Gastroesophageal sphincter (tissue), 4 donors: ENCODE data around the gene BRSK1. TPM values are rescaled to one million over a fixed set of nuclear protein-coding genes. Genes with fewer than 3 reads are reported as not detected.
A peak's percentile ranks its signal among the peaks of the same experiment; 100 is the strongest.

Experiments
- ATAC-seq: fragments of 150-250 bp; one replicate; pipeline ENCODE4 v1.9.1; 2016; ENCODE audit warnings: mild to moderate bottlenecking, moderate library complexity
- H3K27ac ChIP-seq, 4 donors: fragments of 200-600 bp; sonication (generic) in 3 of 4; 1 replicate in 3 of 4; 2 replicates in 1 of 4; pipeline ENCODE4 v1.5.1; 2016 to 2019
- H3K27me3 ChIP-seq: fragments of 200-600 bp; sonication (generic); one replicate; pipeline ENCODE4 v1.5.1; 2019
- H3K36me3 ChIP-seq, 2 donors: fragments of 200-600 bp; sonication (generic); one replicate each; pipeline ENCODE4 v1.5.1; 2019; ENCODE audit warnings: control low read depth in 1 of 2
- H3K4me1 ChIP-seq, 3 donors: fragments of 200-600 bp; sonication (generic); 1 replicate in 2 of 3; 2 replicates in 1 of 3; pipeline ENCODE4 v1.5.1; 2016 to 2019; ENCODE audit warnings: control low read depth in 2 of 3
- H3K4me3 ChIP-seq, 2 donors: fragments of 200-600 bp; sonication (generic); one replicate each; pipeline ENCODE4 v1.5.1; 2019; ENCODE audit warnings: mild to moderate bottlenecking in 1 of 2, moderate library complexity in 1 of 2
- H3K9me3 ChIP-seq, 3 donors: fragments of 200-600 bp; sonication (generic); one replicate each; pipeline ENCODE4 v1.5.1; 2017 to 2019; ENCODE audit warnings: control low read depth in 2 of 3
- EP300 ChIP-seq: sonication (generic); formaldehyde crosslinking; IDR thresholded peaks from one replicate; pipeline ENCODE4 v1.6.1; 2017; ENCODE audit warnings: antibody characterized with exemption, mild to moderate bottlenecking
- POLR2A ChIP-seq, 2 donors: fragments of 450-650 bp; IDR thresholded peaks; one replicate each; pipeline ENCODE4 v1.6.1; 2017; ENCODE audit warnings: antibody characterized with exemption in 2 of 2, mild to moderate bottlenecking in 2 of 2, moderate library complexity in 1 of 2
- POLR2AphosphoS5 ChIP-seq: sonication (generic); formaldehyde crosslinking; IDR thresholded peaks from one replicate; pipeline ENCODE4 v1.6.1; 2017; ENCODE audit warnings: antibody characterized with exemption
- WGBS, 2 donors: methylation state at CpG; one replicate each; pipeline ENCODE4 v1.1.5; 2018; ENCODE audit warnings: low coverage in 1 of 2; 5-methylcytosine and 5-hydroxymethylcytosine counted together
- total RNA-seq, 4 donors: library from RNA; depleted of rRNA; stranded (reverse); fragments of >200 nt; gene quantifications; one replicate each; pipeline ENCODE4 v1.1.0, GENCODE V29; 2016
- TF ChIP-seq, protein P1 (sequence below), 4 experiments: fragments of 200-600 bp in 2 of 4; fragments of 450-650 bp in 2 of 4; sonication (generic) in 1 of 4; IDR thresholded peaks; one replicate each; pipeline ENCODE4 v1.5.1; 2017 to 2019; ENCODE audit warnings: antibody characterized with exemption in 4 of 4, mild to moderate bottlenecking in 2 of 4, moderate library complexity in 2 of 4

The BRSK1 gene
- total RNA-seq, 4 donors from 2014 or later: 4.0 to 19.8 (median 8.8) TPM

DNA sequence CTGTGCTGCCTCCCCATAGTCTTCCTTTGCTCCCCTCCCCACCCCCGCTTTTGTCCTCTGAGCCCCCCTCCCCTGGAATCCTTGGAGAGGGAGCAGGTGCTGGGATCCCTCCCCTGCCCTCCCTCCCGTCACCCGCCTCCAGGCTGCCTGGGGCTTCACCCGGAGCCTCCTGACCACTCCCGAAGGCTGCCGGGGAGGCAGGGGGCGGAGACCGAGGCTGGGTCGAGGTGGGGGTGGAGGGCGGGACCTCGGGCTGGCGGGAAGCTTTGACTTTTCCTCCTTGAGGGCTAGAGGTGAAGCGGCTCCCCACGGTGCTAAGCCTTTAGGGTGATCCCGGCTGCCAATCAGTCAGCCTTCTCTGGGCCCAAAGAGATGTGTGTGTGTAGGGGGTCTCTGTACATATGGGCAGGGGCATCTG, 57.4 kb downstream of the BRSK1 start:
- no peak for ATAC-seq
- Histone ChIP-seq H3K27me3 (no peaks in the 10 kb centered on the region), H3K9me3 (no peaks in the 10 kb centered on the region), H3K4me3 (peak overlapping the region; percentile 73 to 94), H3K27ac (peak overlapping the region in 3 of 4 donors; percentile 44 to 98 (median 87)), H3K36me3 (peaks cover 0 to 32% of the 10 kb centered on the region in 2 donors), H3K4me1 (peaks cover 0 to 46% (median 20%) of the 10 kb centered on the region in 3 donors)
- TF ChIP-seq POLR2A (IDR thresholded peaks at IDR 0.05) (no peak), POLR2AphosphoS5 (no peak), EP300 (no peak)
- TF ChIP-seq, protein P1, sequence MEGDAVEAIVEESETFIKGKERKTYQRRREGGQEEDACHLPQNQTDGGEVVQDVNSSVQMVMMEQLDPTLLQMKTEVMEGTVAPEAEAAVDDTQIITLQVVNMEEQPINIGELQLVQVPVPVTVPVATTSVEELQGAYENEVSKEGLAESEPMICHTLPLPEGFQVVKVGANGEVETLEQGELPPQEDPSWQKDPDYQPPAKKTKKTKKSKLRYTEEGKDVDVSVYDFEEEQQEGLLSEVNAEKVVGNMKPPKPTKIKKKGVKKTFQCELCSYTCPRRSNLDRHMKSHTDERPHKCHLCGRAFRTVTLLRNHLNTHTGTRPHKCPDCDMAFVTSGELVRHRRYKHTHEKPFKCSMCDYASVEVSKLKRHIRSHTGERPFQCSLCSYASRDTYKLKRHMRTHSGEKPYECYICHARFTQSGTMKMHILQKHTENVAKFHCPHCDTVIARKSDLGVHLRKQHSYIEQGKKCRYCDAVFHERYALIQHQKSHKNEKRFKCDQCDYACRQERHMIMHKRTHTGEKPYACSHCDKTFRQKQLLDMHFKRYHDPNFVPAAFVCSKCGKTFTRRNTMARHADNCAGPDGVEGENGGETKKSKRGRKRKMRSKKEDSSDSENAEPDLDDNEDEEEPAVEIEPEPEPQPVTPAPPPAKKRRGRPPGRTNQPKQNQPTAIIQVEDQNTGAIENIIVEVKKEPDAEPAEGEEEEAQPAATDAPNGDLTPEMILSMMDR (IDR thresholded peaks at IDR 0.05): no peak
- 0 to 20% methylated on average over 1 to 5 of the region's 15 CpGs for WGBS, 2 donors

DNA sequence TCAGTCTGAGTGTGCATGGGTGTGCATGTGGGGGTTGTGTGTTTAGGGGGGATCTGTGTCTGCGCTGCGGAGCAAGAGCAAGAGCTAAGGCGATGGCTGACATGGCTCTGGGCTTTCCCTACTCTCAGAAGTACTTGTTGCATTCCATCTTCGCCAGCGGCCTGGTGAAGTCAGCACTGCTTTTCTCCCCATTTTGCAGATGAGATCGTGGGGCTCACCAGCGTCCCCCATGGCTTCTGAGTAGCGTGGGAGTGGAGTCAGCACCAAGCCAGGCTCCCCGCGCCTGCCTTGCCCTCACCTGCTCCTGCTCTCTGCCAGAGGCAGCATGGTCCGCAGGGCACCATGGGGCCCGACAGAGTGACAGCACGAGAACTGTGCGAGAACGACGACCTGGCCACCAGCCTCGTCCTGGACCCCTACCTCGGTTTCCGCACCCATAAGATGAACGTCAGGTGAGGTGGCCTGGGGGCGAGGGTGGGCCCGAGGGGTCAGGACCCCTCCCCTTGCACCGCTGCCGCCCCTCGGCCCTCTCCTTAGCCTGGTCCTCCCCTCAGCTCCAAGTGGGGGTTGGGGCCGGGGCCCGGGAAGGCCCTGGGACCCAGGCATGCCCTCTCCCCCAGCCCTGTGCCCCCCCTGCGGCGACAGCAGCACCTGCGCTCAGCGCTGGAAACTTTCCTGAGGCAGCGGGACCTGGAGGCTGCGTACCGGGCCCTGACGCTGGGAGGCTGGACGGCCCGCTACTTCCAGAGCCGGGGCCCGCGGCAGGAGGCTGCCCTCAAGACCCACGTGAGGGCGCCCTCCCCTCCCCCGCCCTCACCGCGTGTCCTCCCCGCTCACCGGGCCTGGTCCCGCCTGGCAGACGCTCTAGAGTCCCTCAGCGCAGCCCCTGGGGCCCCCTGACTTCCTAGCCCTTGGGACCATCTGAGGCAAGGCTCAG, 58.1 kb downstream of the BRSK1 start:
- Histone ChIP-seq H3K9me3 (no peaks in the 10 kb centered on the region), H3K27me3 (no peaks in the 10 kb centered on the region), H3K4me3 (peak overlapping the region in 1 of 2 donors; percentile 73), H3K4me1 (peaks cover 0 to 48% (median 20%) of the 10 kb centered on the region in 3 donors), H3K36me3 (peaks cover 0 to 39% of the 10 kb centered on the region in 2 donors), H3K27ac (peak overlapping the region in 1 of 4 donors; percentile 98)
- TF ChIP-seq, protein P1 (IDR thresholded peaks at IDR 0.05): no peak
- TF ChIP-seq POLR2AphosphoS5 (no peak), POLR2A (IDR thresholded peaks at IDR 0.05) (no peak), EP300 (no peak)
- ATAC-seq: no peak
- 73 to 82% methylated on average over 2 to 10 of the region's 50 CpGs for whole genome bisulfite sequencing, 2 donors

DNA sequence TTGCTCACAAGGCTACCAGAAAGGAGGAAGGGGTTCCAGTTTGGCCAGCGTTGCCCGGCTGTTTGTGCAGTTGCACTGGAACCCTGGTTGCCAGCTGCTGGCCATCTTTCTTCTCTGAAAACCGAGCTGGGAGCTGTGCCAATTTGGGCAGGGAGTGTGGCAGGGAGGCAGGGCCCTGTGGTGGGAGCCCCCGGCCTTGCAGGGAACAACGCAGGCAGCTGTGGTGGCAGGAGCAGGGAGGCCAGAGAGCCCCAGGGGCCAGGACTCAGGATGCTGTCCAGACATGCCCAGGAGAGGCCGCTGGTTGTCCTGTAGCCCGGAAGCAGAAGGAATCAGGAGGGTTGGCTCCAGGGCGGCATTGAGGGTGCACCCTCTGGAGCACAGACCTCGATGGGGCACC, 60.6 kb downstream of the BRSK1 start:
- no peak overlapping the region for H3K4me3 ChIP-seq
- ATAC-seq: no peak

DNA sequence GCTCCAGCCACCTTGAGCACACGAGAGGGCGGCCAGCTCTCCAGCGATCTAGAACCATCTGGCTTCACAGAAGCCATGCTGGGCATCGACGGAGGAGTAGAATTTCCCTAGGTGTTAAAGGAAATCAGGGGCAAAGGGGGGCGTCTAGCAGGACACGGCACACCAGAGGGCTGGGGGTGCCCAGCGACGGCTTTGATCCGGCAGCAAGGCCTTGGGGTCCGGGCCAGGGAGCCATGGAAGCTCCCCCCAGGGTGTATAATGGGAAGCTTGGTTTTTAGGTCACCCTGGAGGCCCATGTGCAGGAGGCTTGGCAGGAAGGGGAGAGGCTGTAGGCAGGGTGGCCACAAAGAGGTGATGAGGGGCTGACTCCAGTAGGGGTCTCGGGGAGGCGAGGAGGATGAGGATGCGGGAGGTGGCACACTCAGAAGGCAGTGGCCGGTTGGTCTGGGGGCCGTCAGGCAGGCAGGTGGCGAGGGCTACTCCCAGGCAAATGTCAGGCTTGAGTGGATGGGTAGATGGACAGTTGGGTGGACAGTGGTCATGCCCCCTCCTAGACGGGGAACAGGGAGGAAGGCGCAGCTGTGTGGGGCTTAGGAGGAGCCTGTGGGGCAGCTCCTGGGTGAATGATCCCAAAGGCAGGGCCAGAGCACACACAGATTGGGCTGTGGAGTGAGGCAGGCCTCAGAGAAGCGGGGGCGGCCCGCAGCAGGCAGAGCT, 61.5 kb downstream of the BRSK1 start:
- no peaks in the 10 kb centered on the region for H3K9me3 ChIP-seq
- ATAC-seq: no peak
- TF ChIP-seq POLR2AphosphoS5 (no peak), EP300 (no peak), POLR2A (IDR thresholded peaks at IDR 0.05) (no peak)
- TF ChIP-seq, protein P1 (IDR thresholded peaks at IDR 0.05): no peak
- whole genome bisulfite sequencing, 2 donors: 70 to 82% methylated on average over 5 to 16 of the region's 22 CpGs
- H3K36me3 ChIP-seq: peaks cover 0 to 53% of the 10 kb centered on the region in 2 donors
- no peak overlapping the region for H3K4me3 ChIP-seq
- peaks cover 13% of the 10 kb centered on the region for H3K27me3 ChIP-seq
- H3K4me1 ChIP-seq: peaks cover 0 to 45% (median 15%) of the 10 kb centered on the region in 3 donors
- H3K27ac ChIP-seq: peak overlapping the region in 2 of 4 donors; percentile 37 to 62

More for the DNA sequence above, 60.6 kb downstream of the BRSK1 start:
- Histone ChIP-seq H3K36me3 (peaks cover 0 to 53% of the 10 kb centered on the region in 2 donors), H3K27me3 (peaks cover 5% of the 10 kb centered on the region), H3K27ac (no peak overlapping the region), H3K9me3 (no peaks in the 10 kb centered on the region), H3K4me1 (peaks cover 0 to 49% (median 16%) of the 10 kb centered on the region in 3 donors)
- TF ChIP-seq EP300 (no peak), POLR2AphosphoS5 (no peak)
- WGBS, 2 donors: 59% methylated on average over 2 of the region's 9 CpGs; no CpG with 5 or more reads in 1 of the 2 donors
